K562 (cell line): Measurements from ENCODE around the gene PODN. TPM values are rescaled to one million over a fixed set of nuclear protein-coding genes. Genes with fewer than 3 reads are reported as not detected.
A peak's percentile ranks its signal among the peaks of the same experiment; 100 is the strongest.

Source experiments
- ATAC-seq: fragments of 200-7000 bp; cut with Tn5 transposase; 3 replicates; pipeline ENCODE4 v1.9.1; 2020; ENCODE audit warnings: moderate library complexity
- BruUV-seq: library from RNA; stranded (reverse); fragments of 400-500 nt; replicated peaks from 2 replicates; lab custom pipeline; 2021; lab: Mats Ljungman, UMichigan
- CTCF ChIA-PET: fragments of 300-600 bp; formaldehyde crosslinking; extraction: SDS; loops from one replicate; lab custom pipeline; 2021; ENCODE audit warnings: low intra/inter-chr PET ratio; lab: Yijun Ruan, JAX
- POLR2A ChIA-PET: fragments of 300-600, 350-650 bp; sonication (Branson Sonifier 250); formaldehyde crosslinking; extraction: SDS; loops from one replicate; lab custom pipeline; 2021; ENCODE audit warnings: antibody characterized with exemption, inconsistent platforms; lab: Yijun Ruan, JAX
- DNase-seq, 4 experiments: peaks; one replicate each; pipeline versions ENCODE4 v3.0.0 to v3.0.0-alpha.2; 2011 to 2018; ENCODE audit warnings: low spot score in 3 of 4, mixed read lengths in 3 of 4; ENCODE audit errors: extremely low read depth in 1 of 4
- FAIRE-seq: peaks from 2 replicates; lab custom pipeline; 2011; peaks lifted over from hg19 to GRCh38; lab: Jason Lieb, UNC
- H2AFZ ChIP-seq: 2 replicates; pipeline ENCODE4 v1.6.0; 2011; ENCODE audit warnings: low read depth, low read length, control low read depth, inconsistent platforms
- H3K27ac ChIP-seq: fragments of 200-600 bp; 3 replicates; pipeline ENCODE4 v1.8.0; 2011; ENCODE audit warnings: low read depth, mild to moderate bottlenecking, control low read depth, inconsistent platforms, low read length, moderate library complexity, mixed read lengths; ENCODE audit errors: extremely low read depth
- H3K27me3 ChIP-seq, 2 experiments: fragments of 300-600 bp in 1 of 2; 2 replicates in 1 of 2; 3 replicates in 1 of 2; pipeline versions ENCODE4 v1.6.0 to v1.8.0; 2011; ENCODE audit warnings: inconsistent platforms in 2 of 2, low read length in 2 of 2, mild to moderate bottlenecking in 1 of 2, mixed read lengths in 1 of 2, moderate library complexity in 1 of 2; ENCODE audit not compliant: control insufficient read depth in 2 of 2, insufficient read depth in 2 of 2
- H3K36me3 ChIP-seq: fragments of 300-600 bp; 3 replicates; pipeline ENCODE4 v1.8.0; 2011; ENCODE audit warnings: mild to moderate bottlenecking, low read length, inconsistent platforms; ENCODE audit not compliant: control insufficient read depth, insufficient read depth
- H3K4me1 ChIP-seq, 2 experiments: fragments of 200-600 bp in 1 of 2; replicated peaks in 1 of 2; 2 replicates in 1 of 2; 3 replicates in 1 of 2; pipeline versions ENCODE4 v1.5.1 to v1.8.0; 2011; ENCODE audit warnings: inconsistent platforms in 2 of 2, low read length in 2 of 2, mild to moderate bottlenecking in 1 of 2, mixed read lengths in 1 of 2, moderate library complexity in 1 of 2; ENCODE audit not compliant: control insufficient read depth in 2 of 2, insufficient read depth in 2 of 2
- H3K4me2 ChIP-seq: 2 replicates; pipeline ENCODE4 v1.6.1; 2011; ENCODE audit warnings: low read length, control low read depth, inconsistent platforms, mixed read lengths; ENCODE audit not compliant: insufficient read depth
- H3K4me3 ChIP-seq: fragments of 200-600 bp; sonication (generic), shearing (Covaris generic); 2 replicates; pipeline ENCODE4 v1.5.1; 2016; ENCODE audit warnings: control low read depth, inconsistent platforms
- H3K79me2 ChIP-seq: fragments of 200-600 bp; 3 replicates; pipeline ENCODE4 v1.8.0; 2011; ENCODE audit warnings: low read length, inconsistent platforms; ENCODE audit not compliant: control insufficient read depth, insufficient read depth
- H3K9ac ChIP-seq, 2 experiments: 2 replicates each; pipeline versions ENCODE4 v1.6.0 to v1.6.1; 2011; ENCODE audit warnings: low read depth in 2 of 2, low read length in 2 of 2, control low read depth in 1 of 2, inconsistent platforms in 1 of 2, mild to moderate bottlenecking in 1 of 2, mixed read lengths in 1 of 2; ENCODE audit not compliant: insufficient read depth in 1 of 2
- H3K9me1 ChIP-seq: one replicate; pipeline ENCODE4 v1.6.0; 2011; ENCODE audit warnings: inconsistent platforms, mild to moderate bottlenecking, low read length, moderate library complexity; ENCODE audit not compliant: control insufficient read depth, insufficient read depth
- H3K9me3 ChIP-seq: replicated peaks from 2 replicates; pipeline ENCODE4 v1.5.1; 2011; ENCODE audit warnings: low read depth, low read length, inconsistent platforms; ENCODE audit not compliant: control insufficient read depth, insufficient read depth
- H4K20me1 ChIP-seq: replicated peaks from 2 replicates; pipeline ENCODE4 v1.6.1; 2011; ENCODE audit warnings: low read length, inconsistent platforms, mixed read lengths; ENCODE audit not compliant: control insufficient read depth, insufficient read depth
- FOSL1 ChIP-seq: fragments of 200-800 bp; sonication (Bioruptor generic); conservative IDR thresholded peaks from 2 replicates; pipeline ENCODE4 v1.6.1; 2016; ENCODE audit warnings: missing genetic modification characterization, missing compliant biosample characterization
- PHF8 ChIP-seq: fragments of 200-600 bp; sonication (generic); IDR thresholded peaks from 2 replicates; pipeline ENCODE4 v1.6.1; 2012; ENCODE audit warnings: mixed run types, mild to moderate bottlenecking, inconsistent platforms, low read length, moderate library complexity, borderline replicate concordance
- RCOR1 ChIP-seq, 2 experiments: IDR thresholded peaks; 2 replicates each; pipeline ENCODE4 v1.6.1; 2012; ENCODE audit warnings: low read depth in 2 of 2, low read length in 2 of 2, borderline replicate concordance in 1 of 2, improper control_type of control experiment in 1 of 2
- SP2 ChIP-seq: IDR thresholded peaks from 2 replicates; pipeline ENCODE4 v1.6.1; 2011; ENCODE audit warnings: mild to moderate bottlenecking, low read depth, low read length, moderate library complexity; ENCODE audit not compliant: poor library complexity, severe bottlenecking; ENCODE audit errors: extremely low read depth
- WGBS: fragments of 100-300 bp; shearing (Covaris generic); methylation state at CpG from one replicate; pipeline ENCODE4 v1.1.6; 2016; ENCODE audit warnings: low coverage, mixed read lengths; ENCODE audit not compliant: insufficient coverage; ENCODE audit errors: missing lambda C conversion rate; 5-methylcytosine and 5-hydroxymethylcytosine counted together
- in situ Hi-C: fragments of 300-500 bp; cut with MboI; formaldehyde crosslinking; loops from 4 replicates; pipeline ENCODE4 v1.15.0; 2018; ENCODE audit warnings: inconsistent platforms, mixed read lengths
- intact Hi-C: fragments of 100-400 bp; cut with micrococcal nuclease; formaldehyde crosslinking; loops from 2 replicates; pipeline ENCODE4 v1.14.2; 2022
- polyA plus RNA-seq, 8 experiments: library from polyadenylated mRNA; depleted of rRNA in 4 of 8; stranded (reverse) in 5 of 8; unstranded in 3 of 8; fragments of >200 nt; fragmentation: Nextera tagmentation in 2 of 8; fragmentation: Illumina TruSeq in 1 of 8; extraction: Ambion mirVana in 2 of 8; extraction: Trizol in 1 of 8; gene quantifications; 2 replicates each; pipeline versions ENCODE4 v1.2.1 to v1.2.3, GENCODE V29; 2011 to 2014; ENCODE audit warnings: inconsistent platforms in 1 of 8, missing spikeins in 1 of 8
- total RNA-seq, 7 experiments: library from RNA; depleted of rRNA in 6 of 7; stranded (reverse); fragments of >200 nt in 6 of 7; fragmentation: Illumina TruSeq in 2 of 7; extraction: Trizol in 2 of 7; gene quantifications; 2 replicates each; pipeline versions ENCODE4 v1.2.1 to v1.2.3, GENCODE V29; 2011 to 2021; ENCODE audit warnings: low replicate concordance in 1 of 7
- TF ChIP-seq, protein P1 (sequence below): fragments of 450-650 bp; IDR thresholded peaks from 2 replicates; pipeline ENCODE4 v1.6.1; 2016; ENCODE audit warnings: mild to moderate bottlenecking, moderate library complexity
- TF ChIP-seq, protein P2 (sequence below), 3 experiments: fragments of 200-800 bp in 1 of 3; sonication (Bioruptor generic) in 1 of 3; sonication (generic) in 1 of 3; formaldehyde crosslinking in 1 of 3; IDR thresholded peaks; 2 replicates each; pipeline versions ENCODE4 v1.6.1 to v1.8.0; 2016 to 2022; ENCODE audit warnings: mild to moderate bottlenecking in 2 of 3, missing compliant biosample characterization in 2 of 3, missing genetic modification characterization in 2 of 3, missing genetic modification reagents in 1 of 3

The PODN gene
- total and polyA plus RNA-seq, 9 of the 15 experiments (the other 6 are each of a cell fraction or from before 2014, with no cell fraction given): not detected

DNA sequence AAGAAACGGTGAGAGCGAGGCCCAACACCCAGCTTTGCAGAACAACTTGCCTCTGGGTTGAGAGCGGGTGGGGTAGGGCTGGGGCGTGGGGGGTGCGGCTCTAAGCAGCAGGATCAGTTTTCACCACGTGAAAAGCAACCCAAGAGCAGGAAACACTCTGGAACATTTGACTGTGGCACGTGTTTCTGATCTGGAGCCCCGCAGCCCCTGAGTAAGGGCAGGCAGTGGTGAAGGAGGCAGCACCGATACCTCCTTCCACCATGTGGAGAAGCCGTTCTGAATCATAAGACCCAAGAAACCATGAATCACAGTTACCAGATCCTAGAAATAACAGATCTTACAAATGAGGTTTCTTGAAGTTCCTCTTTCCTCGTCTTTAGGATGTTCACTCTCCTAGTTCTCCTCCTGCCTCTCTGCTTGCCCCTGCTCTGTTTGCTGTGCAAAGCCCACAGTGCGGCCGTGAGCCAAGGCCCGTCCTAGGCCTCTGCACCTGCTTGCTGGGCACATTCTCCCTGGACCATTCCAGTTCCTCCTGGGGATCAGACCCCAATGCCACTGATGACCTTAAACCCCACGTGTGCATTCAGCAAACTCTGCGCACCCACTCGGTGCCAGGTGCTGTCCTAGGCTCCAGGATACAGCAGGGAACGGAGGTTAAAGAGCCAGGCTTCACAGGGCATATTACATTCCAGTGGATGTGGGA, 48.5 kb downstream of the PODN start:
- POLR2A ChIA-PET: interaction anchor here (0.5 kb wide), 1 partner anchor 109 kb away, joined by 3 read pairs; no protein-coding TSS in a partner anchor
- intact Hi-C loops: no loop called here
- H3K79me2 ChIP-seq: no peaks in the 10 kb centered on the region
- CTCF ChIA-PET: no interaction called here
- 17% methylated on average over 18 of the region's 18 CpGs for WGBS
- H3K27ac ChIP-seq: no peak overlapping the region
- H3K4me1 ChIP-seq: peaks cover 0 to 18% of the 10 kb centered on the region in 2 experiments; a peak in 2 of 5 replicates
- BruUV-seq: no TSS peak
- FAIRE-seq: no peak
- no peaks in the 10 kb centered on the region for H3K9me1 ChIP-seq
- ATAC-seq: no peak; the same call in 2 of the 3 replicates
- in situ Hi-C loops: no loop called here
- DNase-seq: no peak
- H3K36me3 ChIP-seq: no peaks in the 10 kb centered on the region
- no peak overlapping the region for H3K9ac ChIP-seq
- no peaks in the 10 kb centered on the region for H4K20me1 ChIP-seq
- peaks cover 21 to 78% of the 10 kb centered on the region in 2 experiments for H3K27me3 ChIP-seq
- H2AFZ ChIP-seq: no peak overlapping the region
- no peak overlapping the region for H3K4me2 ChIP-seq
- 0 out of 2 replicates have a peak, but pooled peaks cover 4% of the 10 kb centered on the region for H3K9me3 ChIP-seq
- no peak overlapping the region for H3K4me3 ChIP-seq
- TF ChIP-seq, protein P1, sequence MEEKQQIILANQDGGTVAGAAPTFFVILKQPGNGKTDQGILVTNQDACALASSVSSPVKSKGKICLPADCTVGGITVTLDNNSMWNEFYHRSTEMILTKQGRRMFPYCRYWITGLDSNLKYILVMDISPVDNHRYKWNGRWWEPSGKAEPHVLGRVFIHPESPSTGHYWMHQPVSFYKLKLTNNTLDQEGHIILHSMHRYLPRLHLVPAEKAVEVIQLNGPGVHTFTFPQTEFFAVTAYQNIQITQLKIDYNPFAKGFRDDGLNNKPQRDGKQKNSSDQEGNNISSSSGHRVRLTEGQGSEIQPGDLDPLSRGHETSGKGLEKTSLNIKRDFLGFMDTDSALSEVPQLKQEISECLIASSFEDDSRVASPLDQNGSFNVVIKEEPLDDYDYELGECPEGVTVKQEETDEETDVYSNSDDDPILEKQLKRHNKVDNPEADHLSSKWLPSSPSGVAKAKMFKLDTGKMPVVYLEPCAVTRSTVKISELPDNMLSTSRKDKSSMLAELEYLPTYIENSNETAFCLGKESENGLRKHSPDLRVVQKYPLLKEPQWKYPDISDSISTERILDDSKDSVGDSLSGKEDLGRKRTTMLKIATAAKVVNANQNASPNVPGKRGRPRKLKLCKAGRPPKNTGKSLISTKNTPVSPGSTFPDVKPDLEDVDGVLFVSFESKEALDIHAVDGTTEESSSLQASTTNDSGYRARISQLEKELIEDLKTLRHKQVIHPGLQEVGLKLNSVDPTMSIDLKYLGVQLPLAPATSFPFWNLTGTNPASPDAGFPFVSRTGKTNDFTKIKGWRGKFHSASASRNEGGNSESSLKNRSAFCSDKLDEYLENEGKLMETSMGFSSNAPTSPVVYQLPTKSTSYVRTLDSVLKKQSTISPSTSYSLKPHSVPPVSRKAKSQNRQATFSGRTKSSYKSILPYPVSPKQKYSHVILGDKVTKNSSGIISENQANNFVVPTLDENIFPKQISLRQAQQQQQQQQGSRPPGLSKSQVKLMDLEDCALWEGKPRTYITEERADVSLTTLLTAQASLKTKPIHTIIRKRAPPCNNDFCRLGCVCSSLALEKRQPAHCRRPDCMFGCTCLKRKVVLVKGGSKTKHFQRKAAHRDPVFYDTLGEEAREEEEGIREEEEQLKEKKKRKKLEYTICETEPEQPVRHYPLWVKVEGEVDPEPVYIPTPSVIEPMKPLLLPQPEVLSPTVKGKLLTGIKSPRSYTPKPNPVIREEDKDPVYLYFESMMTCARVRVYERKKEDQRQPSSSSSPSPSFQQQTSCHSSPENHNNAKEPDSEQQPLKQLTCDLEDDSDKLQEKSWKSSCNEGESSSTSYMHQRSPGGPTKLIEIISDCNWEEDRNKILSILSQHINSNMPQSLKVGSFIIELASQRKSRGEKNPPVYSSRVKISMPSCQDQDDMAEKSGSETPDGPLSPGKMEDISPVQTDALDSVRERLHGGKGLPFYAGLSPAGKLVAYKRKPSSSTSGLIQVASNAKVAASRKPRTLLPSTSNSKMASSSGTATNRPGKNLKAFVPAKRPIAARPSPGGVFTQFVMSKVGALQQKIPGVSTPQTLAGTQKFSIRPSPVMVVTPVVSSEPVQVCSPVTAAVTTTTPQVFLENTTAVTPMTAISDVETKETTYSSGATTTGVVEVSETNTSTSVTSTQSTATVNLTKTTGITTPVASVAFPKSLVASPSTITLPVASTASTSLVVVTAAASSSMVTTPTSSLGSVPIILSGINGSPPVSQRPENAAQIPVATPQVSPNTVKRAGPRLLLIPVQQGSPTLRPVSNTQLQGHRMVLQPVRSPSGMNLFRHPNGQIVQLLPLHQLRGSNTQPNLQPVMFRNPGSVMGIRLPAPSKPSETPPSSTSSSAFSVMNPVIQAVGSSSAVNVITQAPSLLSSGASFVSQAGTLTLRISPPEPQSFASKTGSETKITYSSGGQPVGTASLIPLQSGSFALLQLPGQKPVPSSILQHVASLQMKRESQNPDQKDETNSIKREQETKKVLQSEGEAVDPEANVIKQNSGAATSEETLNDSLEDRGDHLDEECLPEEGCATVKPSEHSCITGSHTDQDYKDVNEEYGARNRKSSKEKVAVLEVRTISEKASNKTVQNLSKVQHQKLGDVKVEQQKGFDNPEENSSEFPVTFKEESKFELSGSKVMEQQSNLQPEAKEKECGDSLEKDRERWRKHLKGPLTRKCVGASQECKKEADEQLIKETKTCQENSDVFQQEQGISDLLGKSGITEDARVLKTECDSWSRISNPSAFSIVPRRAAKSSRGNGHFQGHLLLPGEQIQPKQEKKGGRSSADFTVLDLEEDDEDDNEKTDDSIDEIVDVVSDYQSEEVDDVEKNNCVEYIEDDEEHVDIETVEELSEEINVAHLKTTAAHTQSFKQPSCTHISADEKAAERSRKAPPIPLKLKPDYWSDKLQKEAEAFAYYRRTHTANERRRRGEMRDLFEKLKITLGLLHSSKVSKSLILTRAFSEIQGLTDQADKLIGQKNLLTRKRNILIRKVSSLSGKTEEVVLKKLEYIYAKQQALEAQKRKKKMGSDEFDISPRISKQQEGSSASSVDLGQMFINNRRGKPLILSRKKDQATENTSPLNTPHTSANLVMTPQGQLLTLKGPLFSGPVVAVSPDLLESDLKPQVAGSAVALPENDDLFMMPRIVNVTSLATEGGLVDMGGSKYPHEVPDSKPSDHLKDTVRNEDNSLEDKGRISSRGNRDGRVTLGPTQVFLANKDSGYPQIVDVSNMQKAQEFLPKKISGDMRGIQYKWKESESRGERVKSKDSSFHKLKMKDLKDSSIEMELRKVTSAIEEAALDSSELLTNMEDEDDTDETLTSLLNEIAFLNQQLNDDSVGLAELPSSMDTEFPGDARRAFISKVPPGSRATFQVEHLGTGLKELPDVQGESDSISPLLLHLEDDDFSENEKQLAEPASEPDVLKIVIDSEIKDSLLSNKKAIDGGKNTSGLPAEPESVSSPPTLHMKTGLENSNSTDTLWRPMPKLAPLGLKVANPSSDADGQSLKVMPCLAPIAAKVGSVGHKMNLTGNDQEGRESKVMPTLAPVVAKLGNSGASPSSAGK: no peak; the same call in 1 of the 2 replicates
- TF ChIP-seq PHF8: no peak
- TF ChIP-seq FOSL1 (tag): peak; percentile 25; the same call in 1 of the 2 replicates
- TF ChIP-seq SP2: no peak
- TF ChIP-seq RCOR1 (IDR thresholded peaks at IDR 0.05; ENCODE audit: borderline replicate concordance in 1 of 2, low read depth in 2 of 2, low read length in 2 of 2): peak in 1 of 2 experiments; percentile 32; a peak in 1 of 4 replicates
- TF ChIP-seq, protein P2, sequence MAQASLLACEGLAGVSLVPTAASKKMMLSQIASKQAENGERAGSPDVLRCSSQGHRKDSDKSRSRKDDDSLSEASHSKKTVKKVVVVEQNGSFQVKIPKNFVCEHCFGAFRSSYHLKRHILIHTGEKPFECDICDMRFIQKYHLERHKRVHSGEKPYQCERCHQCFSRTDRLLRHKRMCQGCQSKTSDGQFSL (CRISPR knock-in tag; IDR thresholded peaks at IDR 0.05): 0 out of 2 replicates have a peak, but pooled peaks have one; percentile 60
- TF ChIP-seq, protein P2 (tag; IDR thresholded peaks at IDR 0.05): no peak
